CD4-positive, alpha-beta T cell (primary cell): ENCODE data around the gene DENND2C. TPM values are rescaled to one million over a fixed set of nuclear protein-coding genes. Genes with fewer than 3 reads are reported as not detected.

Source experiments
- ATAC-seq: fragments of 200-7000 bp; cut with Tn5 transposase; one replicate; pipeline ENCODE4 v1.10.0; 2022; ENCODE audit warnings: mild to moderate bottlenecking; ENCODE audit not compliant: poor library complexity
- CTCF ChIA-PET: fragments of 350-600 bp; sonication (Branson Sonifier 250); formaldehyde crosslinking; loops from one replicate; lab custom pipeline; 2021; ENCODE audit warnings: antibody characterized with exemption, inconsistent platforms; lab: Charles Lee
- POLR2A ChIA-PET: fragments of 350-600 bp; sonication (Branson Sonifier 250); formaldehyde crosslinking; loops from one replicate; lab custom pipeline; 2021; ENCODE audit warnings: antibody characterized with exemption, inconsistent platforms; lab: Charles Lee
- DNase-seq, 14 experiments: peaks; one replicate each; pipeline ENCODE4 v3.0.0-alpha.2; 2013 to 2020; ENCODE audit warnings: mixed read lengths in 2 of 14
- H3K27ac ChIP-seq, 2 donors: one replicate each; pipeline versions ENCODE4 v1.5.1 to v1.7.0; 2013; ENCODE audit warnings: low read length in 2 of 2, low read depth in 1 of 2, mild to moderate bottlenecking in 1 of 2
- H3K27me3 ChIP-seq, 2 experiments: 1 replicate in 1 of 2; 2 replicates in 1 of 2; pipeline versions ENCODE4 v1.6.1 to v1.7.0; 2013; ENCODE audit warnings: low read length in 2 of 2, control low read depth in 1 of 2, mild to moderate bottlenecking in 1 of 2, moderate library complexity in 1 of 2; ENCODE audit not compliant: insufficient read depth in 2 of 2, control insufficient read depth in 1 of 2
- H3K36me3 ChIP-seq: one replicate; pipeline ENCODE4 v1.6.1; 2013; ENCODE audit warnings: low read length, control low read depth; ENCODE audit not compliant: insufficient read depth
- H3K4me1 ChIP-seq: one replicate; pipeline ENCODE4 v1.6.1; 2013; ENCODE audit warnings: low read length, control low read depth; ENCODE audit not compliant: insufficient read depth
- H3K4me3 ChIP-seq: one replicate; pipeline ENCODE4 v1.5.1; 2013; ENCODE audit warnings: mild to moderate bottlenecking, low read length, moderate library complexity
- H3K9me3 ChIP-seq, 2 experiments: 1 replicate in 1 of 2; 2 replicates in 1 of 2; pipeline versions ENCODE4 v1.6.1 to v1.7.0; 2013; ENCODE audit warnings: low read length in 2 of 2, mild to moderate bottlenecking in 2 of 2, control low read depth in 1 of 2, moderate library complexity in 1 of 2; ENCODE audit not compliant: control insufficient read depth in 1 of 2, insufficient read depth in 1 of 2
- H3K27ac Mint-ChIP-seq: one replicate; pipeline ENCODE4 v1.8.0; 2020; ENCODE audit warnings: mixed read lengths
- H3K27me3 Mint-ChIP-seq: one replicate; pipeline ENCODE4 v1.8.0; 2021; ENCODE audit warnings: mixed read lengths
- H3K36me3 Mint-ChIP-seq: one replicate; pipeline ENCODE4 v1.8.0; 2021; ENCODE audit warnings: low read depth, mixed read lengths
- H3K4me1 Mint-ChIP-seq: one replicate; pipeline ENCODE4 v1.8.0; 2021; ENCODE audit warnings: low read depth, mixed read lengths
- H3K4me3 Mint-ChIP-seq: one replicate; pipeline ENCODE4 v1.8.0; 2020; ENCODE audit warnings: mild to moderate bottlenecking, mixed read lengths
- H3K9me3 Mint-ChIP-seq: one replicate; pipeline ENCODE4 v1.8.0; 2020; ENCODE audit warnings: mixed read lengths
- CTCF ChIP-seq: fragments of 200-600 bp; IDR thresholded peaks from one replicate; pipeline ENCODE4 v1.8.0; 2022; ENCODE audit warnings: antibody characterized with exemption, mild to moderate bottlenecking
- intact Hi-C, 2 experiments: fragments of 100-400 bp; cut with DNase I in 1 of 2; cut with micrococcal nuclease in 1 of 2; formaldehyde crosslinking; loops; one replicate each; pipeline versions ENCODE4 v1.15.1 to v1.9.0; 2023 to 2025; cut with DNase I, micrococcal nuclease
- total RNA-seq, 174 experiments: library from RNA in 2 of 174; stranded (reverse) in 2 of 174; gene quantifications; one replicate each; pipeline ENCODE4 v1.2.3 and lab custom pipeline; 2021 to 2026

Gene DENND2C
- total RNA-seq, 2 experiments from 2014 or later = 1.6 to 2.0 TPM

- ChIA-PET POLR2A (no interaction called here), CTCF (no interaction called here)
- H3K27me3 ChIP-seq = no peaks in the 10 kb centered on the region
- no peaks in the 10 kb centered on the region for H3K36me3 ChIP-seq
- ATAC-seq (no peak), DNase-seq (no peak)
- Mint-ChIP-seq H3K9me3 (no peaks in the 10 kb centered on the region), H3K4me3 (no peak overlapping the region), H3K4me1 (no peaks in the 10 kb centered on the region), H3K36me3 (peaks cover 2% of the 10 kb centered on the region), H3K27ac (no peak overlapping the region), H3K27me3 (peaks cover 10% of the 10 kb centered on the region)
- no peak for TF ChIP-seq CTCF
- H3K9me3 ChIP-seq = no peaks in the 10 kb centered on the region
- H3K27ac ChIP-seq = no peak overlapping the region
- no peaks in the 10 kb centered on the region for H3K4me1 ChIP-seq
- H3K4me3 ChIP-seq = no peak overlapping the region
- intact Hi-C loops = no loop called here
These were observed 30.3 kb upstream of the DENND2C start for GRCh38 chr1:114700036-114700600.

GRCh38 chr1:114696810-114697209, 27.0 kb upstream of the DENND2C start:
- H3K36me3 ChIP-seq = no peaks in the 10 kb centered on the region
- H3K9me3 Mint-ChIP-seq = no peaks in the 10 kb centered on the region
- no peaks in the 10 kb centered on the region for H3K36me3 Mint-ChIP-seq
- H3K27me3 ChIP-seq = no peaks in the 10 kb centered on the region
- intact Hi-C loops = no loop called here
- no peaks in the 10 kb centered on the region for H3K4me1 Mint-ChIP-seq
- no peak overlapping the region for H3K27ac Mint-ChIP-seq
- H3K27ac ChIP-seq = no peak overlapping the region
- ChIA-PET CTCF (no interaction called here), POLR2A (no interaction called here)
- no peak for TF ChIP-seq CTCF
- peaks cover 11% of the 10 kb centered on the region for H3K27me3 Mint-ChIP-seq
- no peaks in the 10 kb centered on the region for H3K4me1 ChIP-seq
- H3K4me3 Mint-ChIP-seq = no peak overlapping the region
- no peak overlapping the region for H3K4me3 ChIP-seq
- no peaks in the 10 kb centered on the region for H3K9me3 ChIP-seq
- no peak for ATAC-seq
- no peak for DNase-seq

GRCh38 chr1:114695430-114696058, 25.7 kb upstream of the DENND2C start, which contains the start of gene AMPD1:
Gene AMPD1 (minus strand): TSS chr1:114695546. CDS start chr1:114695471, 75 bp downstream.
- Mint-ChIP-seq H3K27me3 (peaks cover 18% of the 10 kb centered on the region), H3K36me3 (no peaks in the 10 kb centered on the region), H3K27ac (no peak within 1 kb of the TSS), H3K4me3 (no peak within 1 kb of the TSS), H3K9me3 (no peaks in the 10 kb centered on the region), H3K4me1 (no peaks in the 10 kb centered on the region)
- ATAC-seq (no peak), DNase-seq (no peak)
- Histone ChIP-seq H3K4me1 (no peaks in the 10 kb centered on the region), H3K27me3 (no peaks in the 10 kb centered on the region), H3K4me3 (no peak within 1 kb of the TSS), H3K36me3 (no peaks in the 10 kb centered on the region), H3K27ac (no peak within 1 kb of the TSS), H3K9me3 (no peaks in the 10 kb centered on the region)
- ChIA-PET POLR2A (no interaction called here), CTCF (interaction anchor here (1.2 kb wide), 1 partner anchor 9 kb away, joined by 4 read pairs; no protein-coding TSS in a partner anchor)
- TF ChIP-seq CTCF = no peak
- intact Hi-C loops = no loop called here
